HepG2 (cell line): ENCODE data around the gene AHCTF1. TPM values are rescaled to one million over a fixed set of nuclear protein-coding genes. Genes with fewer than 3 reads are reported as not detected.

Experiments
- KDM1A ChIP-seq: IDR thresholded peaks from 2 replicates; pipeline ENCODE4 v1.6.1; 2016; ENCODE audit warnings: missing compliant biosample characterization
- MAFK ChIP-seq, 2 experiments: IDR thresholded peaks in 1 of 2; conservative IDR thresholded peaks in 1 of 2; 2 replicates each; pipeline ENCODE4 v1.6.1; 2011; ENCODE audit warnings: improper control_type of control experiment in 2 of 2, low read length in 2 of 2
- PRPF4 ChIP-seq: fragments of 200-400 bp; formaldehyde crosslinking; IDR thresholded peaks from 2 replicates; pipeline ENCODE4 v1.6.1; 2016; ENCODE audit warnings: low read length, low read depth; ENCODE audit not compliant: poor library complexity, severe bottlenecking
- SAFB2 ChIP-seq: sonication (generic); formaldehyde crosslinking; IDR thresholded peaks from 2 replicates; pipeline ENCODE4 v1.5.1; 2020; ENCODE audit warnings: missing genetic modification reagents, low read depth, mild to moderate bottlenecking, borderline replicate concordance
- SOX6 ChIP-seq, 2 experiments: fragments of 450-650 bp in 1 of 2; sonication (generic) in 1 of 2; formaldehyde crosslinking in 1 of 2; IDR thresholded peaks; 2 replicates each; pipeline versions ENCODE4 v1.4.0 to v1.6.1; 2017 to 2020; ENCODE audit warnings: antibody characterized with exemption in 1 of 2, mild to moderate bottlenecking in 1 of 2, missing genetic modification reagents in 1 of 2
- ZMAT3 ChIP-seq: sonication (generic); formaldehyde crosslinking; conservative IDR thresholded peaks from 2 replicates; pipeline ENCODE4 v1.7.0; 2021; ENCODE audit warnings: missing genetic modification reagents
- ZNF292 ChIP-seq: sonication (generic); formaldehyde crosslinking; IDR thresholded peaks from 2 replicates; pipeline ENCODE4 v1.8.1; 2022; ENCODE audit warnings: mild to moderate bottlenecking, low read depth, missing genetic modification reagents, borderline replicate concordance
- ZNF326 ChIP-seq: sonication (generic); formaldehyde crosslinking; IDR thresholded peaks from 2 replicates; pipeline ENCODE4 v1.4.0; 2020; ENCODE audit warnings: missing genetic modification reagents, borderline replicate concordance
- ZNF550 ChIP-seq: sonication (generic); formaldehyde crosslinking; IDR thresholded peaks from 2 replicates; pipeline ENCODE4 v1.4.0; 2020; ENCODE audit warnings: mild to moderate bottlenecking, missing genetic modification reagents, borderline replicate concordance
- ZNF567 ChIP-seq: sonication (generic); formaldehyde crosslinking; IDR thresholded peaks from 2 replicates; pipeline ENCODE4 v1.8.1; 2023; ENCODE audit warnings: mild to moderate bottlenecking, missing genetic modification reagents, borderline replicate concordance
- ZNF703 ChIP-seq: sonication (generic); formaldehyde crosslinking; IDR thresholded peaks from 2 replicates; pipeline ENCODE4 v1.5.1; 2020; ENCODE audit warnings: missing genetic modification reagents, mild to moderate bottlenecking, moderate library complexity, borderline replicate concordance
- polyA plus RNA-seq, 8 experiments: library from polyadenylated mRNA; depleted of rRNA in 3 of 8; stranded (reverse) in 7 of 8; unstranded in 1 of 8; fragments of >200 nt; fragmentation: Illumina TruSeq in 4 of 8; extraction: Trizol in 4 of 8; gene quantifications; 2 replicates each; pipeline versions ENCODE4 v1.2.1 to v1.2.3, GENCODE V29; 2011 to 2016; ENCODE audit warnings: low read depth in 4 of 8, missing spikeins in 1 of 8, mixed read lengths in 1 of 8; ENCODE audit not compliant: insufficient read depth in 1 of 8
- total RNA-seq, 5 experiments: library from RNA; depleted of rRNA; stranded (reverse); fragments of >200 nt; fragmentation: Illumina TruSeq; extraction: Trizol; gene quantifications; 2 replicates each; pipeline ENCODE4 v1.2.3, GENCODE V29; 2016; ENCODE audit warnings: low read depth in 1 of 5
- TF ChIP-seq, protein P1 (sequence below): sonication (generic); formaldehyde crosslinking; conservative IDR thresholded peaks from 2 replicates; pipeline ENCODE4 v1.8.1; 2023; ENCODE audit warnings: missing genetic modification reagents
- TF ChIP-seq, protein P2 (sequence below): sonication (generic); formaldehyde crosslinking; conservative IDR thresholded peaks from 2 replicates; pipeline ENCODE4 v1.8.0; 2022; ENCODE audit warnings: missing genetic modification reagents
- TF ChIP-seq, protein P3 (sequence below): sonication (generic); formaldehyde crosslinking; IDR thresholded peaks from 2 replicates; pipeline ENCODE4 v1.4.0; 2020; ENCODE audit warnings: missing genetic modification reagents
- TF ChIP-seq, protein P4 (sequence below): sonication (generic); formaldehyde crosslinking; IDR thresholded peaks from 2 replicates; pipeline ENCODE4 v1.5.1; 2020; ENCODE audit warnings: mild to moderate bottlenecking, missing genetic modification reagents

The AHCTF1 gene
- total and polyA plus RNA-seq, 2 of the 13 experiments (the other 11 are each of a cell fraction or from before 2014, with no cell fraction given) = 16.6 to 45.9 TPM

DNA sequence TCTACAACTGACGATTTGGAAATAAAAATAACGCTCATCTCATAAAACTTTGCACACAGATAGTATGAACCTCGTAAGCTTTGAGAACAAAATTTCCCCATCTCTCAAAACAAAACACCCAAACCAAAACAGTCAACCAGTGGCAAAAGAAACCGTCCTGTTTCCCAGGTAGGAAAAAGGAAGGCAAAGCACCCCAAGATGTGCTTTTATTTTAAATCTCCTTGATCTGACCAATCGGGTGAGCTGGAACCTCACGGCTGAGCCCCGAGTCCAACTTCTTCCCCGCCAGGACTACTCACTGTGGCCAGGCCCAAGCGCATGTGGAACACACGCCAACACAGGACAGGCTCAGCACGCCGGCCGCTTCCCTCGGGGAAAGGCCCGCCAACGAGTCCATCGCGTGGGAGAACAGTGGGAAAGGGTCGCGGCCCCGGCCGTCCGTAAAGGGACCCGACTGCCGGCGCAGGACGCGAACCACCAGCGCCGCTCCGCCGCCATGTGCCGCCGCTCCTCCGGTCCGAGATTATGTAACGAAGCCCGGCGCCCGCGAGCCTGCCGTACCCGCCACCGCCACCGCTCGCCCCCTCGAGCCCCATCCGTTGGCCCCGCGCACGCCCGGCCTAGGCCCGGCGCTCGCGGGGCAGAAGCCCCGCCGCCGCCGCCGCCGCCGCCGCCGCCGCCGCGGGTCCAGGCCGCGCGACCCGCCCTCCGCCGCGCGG is 759 bp downstream of the AHCTF1 start (continued):
- TF ChIP-seq, protein P1, sequence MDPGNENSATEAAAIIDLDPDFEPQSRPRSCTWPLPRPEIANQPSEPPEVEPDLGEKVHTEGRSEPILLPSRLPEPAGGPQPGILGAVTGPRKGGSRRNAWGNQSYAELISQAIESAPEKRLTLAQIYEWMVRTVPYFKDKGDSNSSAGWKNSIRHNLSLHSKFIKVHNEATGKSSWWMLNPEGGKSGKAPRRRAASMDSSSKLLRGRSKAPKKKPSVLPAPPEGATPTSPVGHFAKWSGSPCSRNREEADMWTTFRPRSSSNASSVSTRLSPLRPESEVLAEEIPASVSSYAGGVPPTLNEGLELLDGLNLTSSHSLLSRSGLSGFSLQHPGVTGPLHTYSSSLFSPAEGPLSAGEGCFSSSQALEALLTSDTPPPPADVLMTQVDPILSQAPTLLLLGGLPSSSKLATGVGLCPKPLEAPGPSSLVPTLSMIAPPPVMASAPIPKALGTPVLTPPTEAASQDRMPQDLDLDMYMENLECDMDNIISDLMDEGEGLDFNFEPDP = peak; percentile 79; the same call in 1 of the 2 replicates
- TF ChIP-seq MAFK (conservative IDR thresholded peaks at IDR 0.05 in 1 of 2, IDR thresholded peaks at IDR 0.05 in 1 of 2; ENCODE audit: low read length in 2 of 2) = no peak
- TF ChIP-seq SAFB2 = peak; percentile 1; the same call in 1 of the 2 replicates
- no peak for TF ChIP-seq KDM1A (CRISPR knock-in tag)
- TF ChIP-seq ZNF703 (CRISPR knock-in tag) = 0 out of 2 replicates have a peak, but pooled peaks have one; percentile 10
- TF ChIP-seq, protein P2, sequence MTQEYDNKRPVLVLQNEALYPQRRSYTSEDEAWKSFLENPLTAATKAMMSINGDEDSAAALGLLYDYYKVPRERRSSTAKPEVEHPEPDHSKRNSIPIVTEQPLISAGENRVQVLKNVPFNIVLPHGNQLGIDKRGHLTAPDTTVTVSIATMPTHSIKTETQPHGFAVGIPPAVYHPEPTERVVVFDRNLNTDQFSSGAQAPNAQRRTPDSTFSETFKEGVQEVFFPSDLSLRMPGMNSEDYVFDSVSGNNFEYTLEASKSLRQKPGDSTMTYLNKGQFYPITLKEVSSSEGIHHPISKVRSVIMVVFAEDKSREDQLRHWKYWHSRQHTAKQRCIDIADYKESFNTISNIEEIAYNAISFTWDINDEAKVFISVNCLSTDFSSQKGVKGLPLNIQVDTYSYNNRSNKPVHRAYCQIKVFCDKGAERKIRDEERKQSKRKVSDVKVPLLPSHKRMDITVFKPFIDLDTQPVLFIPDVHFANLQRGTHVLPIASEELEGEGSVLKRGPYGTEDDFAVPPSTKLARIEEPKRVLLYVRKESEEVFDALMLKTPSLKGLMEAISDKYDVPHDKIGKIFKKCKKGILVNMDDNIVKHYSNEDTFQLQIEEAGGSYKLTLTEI (CRISPR knock-in tag) = no peak
- TF ChIP-seq ZNF550 (CRISPR knock-in tag) = no peak
- TF ChIP-seq, protein P3, sequence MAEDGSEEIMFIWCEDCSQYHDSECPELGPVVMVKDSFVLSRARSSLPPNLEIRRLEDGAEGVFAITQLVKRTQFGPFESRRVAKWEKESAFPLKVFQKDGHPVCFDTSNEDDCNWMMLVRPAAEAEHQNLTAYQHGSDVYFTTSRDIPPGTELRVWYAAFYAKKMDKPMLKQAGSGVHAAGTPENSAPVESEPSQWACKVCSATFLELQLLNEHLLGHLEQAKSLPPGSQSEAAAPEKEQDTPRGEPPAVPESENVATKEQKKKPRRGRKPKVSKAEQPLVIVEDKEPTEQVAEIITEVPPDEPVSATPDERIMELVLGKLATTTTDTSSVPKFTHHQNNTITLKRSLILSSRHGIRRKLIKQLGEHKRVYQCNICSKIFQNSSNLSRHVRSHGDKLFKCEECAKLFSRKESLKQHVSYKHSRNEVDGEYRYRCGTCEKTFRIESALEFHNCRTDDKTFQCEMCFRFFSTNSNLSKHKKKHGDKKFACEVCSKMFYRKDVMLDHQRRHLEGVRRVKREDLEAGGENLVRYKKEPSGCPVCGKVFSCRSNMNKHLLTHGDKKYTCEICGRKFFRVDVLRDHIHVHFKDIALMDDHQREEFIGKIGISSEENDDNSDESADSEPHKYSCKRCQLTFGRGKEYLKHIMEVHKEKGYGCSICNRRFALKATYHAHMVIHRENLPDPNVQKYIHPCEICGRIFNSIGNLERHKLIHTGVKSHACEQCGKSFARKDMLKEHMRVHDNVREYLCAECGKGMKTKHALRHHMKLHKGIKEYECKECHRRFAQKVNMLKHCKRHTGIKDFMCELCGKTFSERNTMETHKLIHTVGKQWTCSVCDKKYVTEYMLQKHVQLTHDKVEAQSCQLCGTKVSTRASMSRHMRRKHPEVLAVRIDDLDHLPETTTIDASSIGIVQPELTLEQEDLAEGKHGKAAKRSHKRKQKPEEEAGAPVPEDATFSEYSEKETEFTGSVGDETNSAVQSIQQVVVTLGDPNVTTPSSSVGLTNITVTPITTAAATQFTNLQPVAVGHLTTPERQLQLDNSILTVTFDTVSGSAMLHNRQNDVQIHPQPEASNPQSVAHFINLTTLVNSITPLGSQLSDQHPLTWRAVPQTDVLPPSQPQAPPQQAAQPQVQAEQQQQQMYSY (CRISPR knock-in tag) = no peak; the same call in 1 of the 2 replicates
- TF ChIP-seq SOX6 (IDR thresholded peaks at IDR 0.05) = no peak
- TF ChIP-seq SOX6 (CRISPR knock-in tag; IDR thresholded peaks at IDR 0.05) = no peak
- TF ChIP-seq ZNF326 (CRISPR knock-in tag) = no peak
- TF ChIP-seq ZNF567 (CRISPR knock-in tag) = no peak
- TF ChIP-seq ZMAT3 (CRISPR knock-in tag) = peak; percentile 53; the same call in 1 of the 2 replicates
- TF ChIP-seq, protein P4, sequence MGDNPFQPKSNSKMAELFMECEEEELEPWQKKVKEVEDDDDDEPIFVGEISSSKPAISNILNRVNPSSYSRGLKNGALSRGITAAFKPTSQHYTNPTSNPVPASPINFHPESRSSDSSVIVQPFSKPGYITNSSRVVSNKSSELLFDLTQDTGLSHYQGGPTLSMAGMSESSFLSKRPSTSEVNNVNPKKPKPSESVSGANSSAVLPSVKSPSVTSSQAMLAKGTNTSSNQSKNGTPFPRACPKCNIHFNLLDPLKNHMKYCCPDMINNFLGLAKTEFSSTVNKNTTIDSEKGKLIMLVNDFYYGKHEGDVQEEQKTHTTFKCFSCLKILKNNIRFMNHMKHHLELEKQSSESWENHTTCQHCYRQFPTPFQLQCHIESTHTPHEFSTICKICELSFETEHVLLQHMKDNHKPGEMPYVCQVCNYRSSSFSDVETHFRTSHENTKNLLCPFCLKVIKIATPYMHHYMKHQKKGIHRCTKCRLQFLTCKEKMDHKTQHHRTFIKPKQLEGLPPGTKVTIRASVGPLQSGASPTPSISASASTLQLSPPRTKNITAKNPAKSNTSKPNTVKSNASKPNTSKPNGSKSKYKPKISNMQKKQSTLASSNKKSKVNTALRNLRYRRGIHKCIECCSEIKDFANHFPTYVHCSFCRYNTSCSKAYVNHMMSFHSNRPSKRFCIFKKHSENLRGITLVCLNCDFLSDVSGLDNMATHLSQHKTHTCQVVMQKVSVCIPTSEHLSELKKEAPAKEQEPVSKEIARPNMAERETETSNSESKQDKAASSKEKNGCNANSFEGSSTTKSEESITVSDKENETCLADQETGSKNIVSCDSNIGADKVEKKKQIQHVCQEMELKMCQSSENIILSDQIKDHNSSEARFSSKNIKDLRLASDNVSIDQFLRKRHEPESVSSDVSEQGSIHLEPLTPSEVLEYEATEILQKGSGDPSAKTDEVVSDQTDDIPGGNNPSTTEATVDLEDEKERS (CRISPR knock-in tag) = no peak
- TF ChIP-seq PRPF4 = no peak
- TF ChIP-seq ZNF292 = no peak
